Calu3 (cell line): ENCODE data around the gene SEMA3E. TPM values are rescaled to one million over a fixed set of nuclear protein-coding genes. Genes with fewer than 3 reads are reported as not detected.

Experiments used
- BruUV-seq: library from RNA; stranded (reverse); fragments of 400-500 nt; replicated peaks from 2 replicates; lab custom pipeline; 2021; lab: Mats Ljungman, UMichigan
- CTCF ChIA-PET: fragments of 300-600 bp; sonication (Branson Sonifier 250); formaldehyde crosslinking; loops from one replicate; lab custom pipeline; 2022; ENCODE audit warnings: antibody characterized with exemption; lab: Charles Lee
- DNase-seq: peaks from one replicate; pipeline ENCODE4 v3.0.0; 2022
- H3K27ac Mint-ChIP-seq: one replicate; pipeline ENCODE4 v1.8.0; 2022; ENCODE audit warnings: mixed read lengths; ENCODE audit not compliant: unreplicated experiment
- H3K27me3 Mint-ChIP-seq: one replicate; pipeline ENCODE4 v1.8.0; 2022; ENCODE audit warnings: mixed read lengths; ENCODE audit not compliant: unreplicated experiment
- H3K36me3 Mint-ChIP-seq: one replicate; pipeline ENCODE4 v1.8.0; 2022; ENCODE audit warnings: mild to moderate bottlenecking, moderate library complexity, mixed read lengths; ENCODE audit not compliant: insufficient read depth, unreplicated experiment
- H3K4me1 Mint-ChIP-seq: one replicate; pipeline ENCODE4 v1.8.0; 2022; ENCODE audit warnings: mild to moderate bottlenecking, low read depth, mixed read lengths; ENCODE audit not compliant: unreplicated experiment
- H3K4me3 Mint-ChIP-seq: one replicate; pipeline ENCODE4 v1.8.0; 2022; ENCODE audit warnings: mild to moderate bottlenecking, low read depth, moderate library complexity, mixed read lengths; ENCODE audit not compliant: unreplicated experiment
- H3K9me3 Mint-ChIP-seq: one replicate; pipeline ENCODE4 v1.8.0; 2022; ENCODE audit warnings: low read depth, mixed read lengths; ENCODE audit not compliant: unreplicated experiment
- CTCF ChIP-seq: fragments of 200-600 bp; IDR thresholded peaks from one replicate; pipeline ENCODE4 v1.8.0; 2022; ENCODE audit warnings: antibody characterized with exemption; ENCODE audit not compliant: unreplicated experiment
- intact Hi-C: fragments of 100-400 bp; cut with micrococcal nuclease; formaldehyde crosslinking; loops from one replicate; pipeline ENCODE4 v1.10.0; 2022; ENCODE audit not compliant: unreplicated experiment
- total RNA-seq: library from RNA; stranded (reverse); gene quantifications from 2 replicates; pipeline ENCODE4 v1.2.3, GENCODE V29; 2022

The SEMA3E gene
- total RNA-seq, 1 experiment from 2014 or later, result 24.4 TPM

DNA sequence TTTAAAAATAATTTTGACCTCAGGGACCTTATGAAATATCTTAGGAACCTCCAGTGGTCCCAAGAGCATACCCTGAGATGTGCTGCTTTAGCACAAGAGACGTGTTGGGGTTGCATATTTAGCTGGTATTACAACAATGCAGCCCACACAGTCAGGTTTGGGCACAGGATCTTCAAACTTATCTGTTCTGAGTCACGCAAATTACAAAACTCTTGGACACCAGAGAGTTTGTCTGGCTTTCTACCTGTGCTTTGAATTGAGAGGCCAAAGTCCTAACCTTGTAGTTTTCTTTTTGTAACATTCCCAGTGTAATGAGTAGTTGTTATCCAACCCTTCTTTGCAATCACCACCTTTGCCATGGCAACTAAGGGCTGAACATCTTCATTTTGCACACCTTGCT is 322.7 kb downstream of the SEMA3E start:
- BruUV-seq, result no TSS peak
- no peak for DNase-seq

DNA sequence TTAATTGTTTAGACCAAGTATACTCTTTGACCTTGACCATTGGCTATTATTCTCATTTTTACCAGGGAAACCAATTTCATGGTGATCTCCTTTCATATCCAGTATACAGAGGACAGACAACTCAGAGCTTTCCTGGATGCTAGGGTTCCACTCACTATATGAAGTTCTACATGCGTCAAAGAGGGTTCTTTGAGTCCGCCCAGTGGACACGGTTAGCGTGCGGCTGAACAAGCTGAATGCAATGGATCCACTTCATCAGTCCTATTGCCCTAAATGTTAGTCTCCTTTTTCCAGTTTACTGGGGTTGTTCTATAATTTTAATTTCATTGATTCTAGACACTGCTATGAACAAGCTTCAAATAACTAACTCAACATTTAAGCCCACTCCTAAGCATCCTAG is 323.9 kb downstream of the SEMA3E start:
- Mint-ChIP-seq H3K27ac (no peak overlapping the region), H3K27me3 (no peaks in the 10 kb centered on the region), H3K4me1 (no peaks in the 10 kb centered on the region), H3K4me3 (no peak overlapping the region), H3K9me3 (no peaks in the 10 kb centered on the region), H3K36me3 (no peaks in the 10 kb centered on the region)
- CTCF ChIA-PET, result no interaction called here
- BruUV-seq, result no TSS peak
- intact Hi-C loops, result no loop called here
- TF ChIP-seq CTCF, result no peak
- DNase-seq, result no peak

More for the DNA sequence above, 322.7 kb downstream of the SEMA3E start:
- CTCF ChIA-PET, result no interaction called here
- Mint-ChIP-seq H3K27ac (no peak overlapping the region), H3K4me3 (no peak overlapping the region), H3K9me3 (no peaks in the 10 kb centered on the region), H3K27me3 (no peaks in the 10 kb centered on the region), H3K4me1 (no peaks in the 10 kb centered on the region), H3K36me3 (no peaks in the 10 kb centered on the region)
- no peak for TF ChIP-seq CTCF
- intact Hi-C loops, result no loop called here

GRCh38 chr7:83324596-83324995 is 324.3 kb downstream of the SEMA3E start:
- H3K4me3 Mint-ChIP-seq, result no peak overlapping the region
- no TSS peak for BruUV-seq
- H3K27me3 Mint-ChIP-seq, result no peaks in the 10 kb centered on the region
- no peaks in the 10 kb centered on the region for H3K9me3 Mint-ChIP-seq
- CTCF ChIA-PET, result no interaction called here
- no peak for TF ChIP-seq CTCF
- no peak overlapping the region for H3K27ac Mint-ChIP-seq
- no peaks in the 10 kb centered on the region for H3K4me1 Mint-ChIP-seq
- intact Hi-C loops, result no loop called here
- no peak for DNase-seq
- H3K36me3 Mint-ChIP-seq, result no peaks in the 10 kb centered on the region

- TF ChIP-seq CTCF, result no peak
- no TSS peak for BruUV-seq
- CTCF ChIA-PET, result no interaction called here
- Mint-ChIP-seq H3K27ac (no peak overlapping the region), H3K4me3 (no peak overlapping the region), H3K9me3 (no peaks in the 10 kb centered on the region), H3K27me3 (no peaks in the 10 kb centered on the region), H3K4me1 (no peaks in the 10 kb centered on the region), H3K36me3 (no peaks in the 10 kb centered on the region)
- DNase-seq, result no peak
- intact Hi-C loops, result no loop called here
Observed at GRCh38 chr7:83321011-83321410, 327.9 kb downstream of the SEMA3E start.
